ENCODE data around the gene RAB40B.

DNA sequence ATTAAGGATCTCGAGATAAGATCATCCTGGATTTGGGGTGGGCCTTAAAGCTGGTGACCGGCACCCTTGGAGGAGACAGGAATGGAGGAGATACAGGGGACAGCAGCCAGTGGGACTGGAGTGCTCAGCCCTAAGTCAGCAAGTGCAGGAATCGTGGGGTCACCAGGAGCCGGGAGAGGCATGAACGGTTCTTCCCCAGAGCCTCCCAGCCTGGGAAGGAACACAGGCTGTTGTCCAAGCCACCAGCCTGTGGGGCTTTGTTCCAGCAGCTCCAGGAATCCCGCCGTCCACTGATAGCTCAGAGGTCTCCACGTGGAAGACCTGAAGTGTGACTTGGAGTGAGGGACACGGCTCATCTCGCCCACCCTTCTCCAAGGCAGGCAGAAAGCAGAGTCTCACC lies 47.8 kb downstream of the RAB40B start:
- TF ChIP-seq POLR2AphosphoS5 (IDR thresholded peaks at IDR 0.05; ENCODE audit: insufficient read depth in 1 of 2, low read depth in 1 of 2) (no peak), POLR2A (IDR thresholded peaks at IDR 0.05) (no peak)
- TF ChIP-seq, protein P1, sequence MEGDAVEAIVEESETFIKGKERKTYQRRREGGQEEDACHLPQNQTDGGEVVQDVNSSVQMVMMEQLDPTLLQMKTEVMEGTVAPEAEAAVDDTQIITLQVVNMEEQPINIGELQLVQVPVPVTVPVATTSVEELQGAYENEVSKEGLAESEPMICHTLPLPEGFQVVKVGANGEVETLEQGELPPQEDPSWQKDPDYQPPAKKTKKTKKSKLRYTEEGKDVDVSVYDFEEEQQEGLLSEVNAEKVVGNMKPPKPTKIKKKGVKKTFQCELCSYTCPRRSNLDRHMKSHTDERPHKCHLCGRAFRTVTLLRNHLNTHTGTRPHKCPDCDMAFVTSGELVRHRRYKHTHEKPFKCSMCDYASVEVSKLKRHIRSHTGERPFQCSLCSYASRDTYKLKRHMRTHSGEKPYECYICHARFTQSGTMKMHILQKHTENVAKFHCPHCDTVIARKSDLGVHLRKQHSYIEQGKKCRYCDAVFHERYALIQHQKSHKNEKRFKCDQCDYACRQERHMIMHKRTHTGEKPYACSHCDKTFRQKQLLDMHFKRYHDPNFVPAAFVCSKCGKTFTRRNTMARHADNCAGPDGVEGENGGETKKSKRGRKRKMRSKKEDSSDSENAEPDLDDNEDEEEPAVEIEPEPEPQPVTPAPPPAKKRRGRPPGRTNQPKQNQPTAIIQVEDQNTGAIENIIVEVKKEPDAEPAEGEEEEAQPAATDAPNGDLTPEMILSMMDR (IDR thresholded peaks at IDR 0.05) = no peak

Measured in vagina (tissue), 2 donors.